Ovary (tissue), 3 donors: Measurements from ENCODE around the gene DNTT.

Source experiments
- POLR2A ChIP-seq: fragments of 450-650 bp; IDR thresholded peaks from one replicate; pipeline ENCODE4 v1.6.1; 2017; ENCODE audit warnings: antibody characterized with exemption, mild to moderate bottlenecking, moderate library complexity
- TF ChIP-seq, protein P1 (sequence below), 3 donors: fragments of 450-650 bp in 2 of 3; fragments of 200-600 bp in 1 of 3; IDR thresholded peaks; one replicate each; pipeline versions ENCODE4 v1.5.1 to v1.8.0; 2016 to 2022; ENCODE audit warnings: antibody characterized with exemption in 3 of 3, mild to moderate bottlenecking in 1 of 3
- donor health status: DM: no; HTN: no; CAD: no.

GRCh38 chr10:96299383-96299782, 4.9 kb upstream of the DNTT start:
- TF ChIP-seq, protein P1, sequence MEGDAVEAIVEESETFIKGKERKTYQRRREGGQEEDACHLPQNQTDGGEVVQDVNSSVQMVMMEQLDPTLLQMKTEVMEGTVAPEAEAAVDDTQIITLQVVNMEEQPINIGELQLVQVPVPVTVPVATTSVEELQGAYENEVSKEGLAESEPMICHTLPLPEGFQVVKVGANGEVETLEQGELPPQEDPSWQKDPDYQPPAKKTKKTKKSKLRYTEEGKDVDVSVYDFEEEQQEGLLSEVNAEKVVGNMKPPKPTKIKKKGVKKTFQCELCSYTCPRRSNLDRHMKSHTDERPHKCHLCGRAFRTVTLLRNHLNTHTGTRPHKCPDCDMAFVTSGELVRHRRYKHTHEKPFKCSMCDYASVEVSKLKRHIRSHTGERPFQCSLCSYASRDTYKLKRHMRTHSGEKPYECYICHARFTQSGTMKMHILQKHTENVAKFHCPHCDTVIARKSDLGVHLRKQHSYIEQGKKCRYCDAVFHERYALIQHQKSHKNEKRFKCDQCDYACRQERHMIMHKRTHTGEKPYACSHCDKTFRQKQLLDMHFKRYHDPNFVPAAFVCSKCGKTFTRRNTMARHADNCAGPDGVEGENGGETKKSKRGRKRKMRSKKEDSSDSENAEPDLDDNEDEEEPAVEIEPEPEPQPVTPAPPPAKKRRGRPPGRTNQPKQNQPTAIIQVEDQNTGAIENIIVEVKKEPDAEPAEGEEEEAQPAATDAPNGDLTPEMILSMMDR (IDR thresholded peaks at IDR 0.05): no peak
- no peak for TF ChIP-seq POLR2A
